ENCODE measurements around the gene SDC4. TPM values are rescaled to one million over a fixed set of nuclear protein-coding genes. Genes with fewer than 3 reads are reported as not detected.
A peak's percentile ranks its signal among the peaks of the same experiment; 100 is the strongest.

SDC4 gene
- total and polyA plus RNA-seq, 10 of the 15 experiments (the other 5 are each of a cell fraction or from before 2014, with no cell fraction given), result 0.52 to 11.3 (median 1.4) TPM

DNA sequence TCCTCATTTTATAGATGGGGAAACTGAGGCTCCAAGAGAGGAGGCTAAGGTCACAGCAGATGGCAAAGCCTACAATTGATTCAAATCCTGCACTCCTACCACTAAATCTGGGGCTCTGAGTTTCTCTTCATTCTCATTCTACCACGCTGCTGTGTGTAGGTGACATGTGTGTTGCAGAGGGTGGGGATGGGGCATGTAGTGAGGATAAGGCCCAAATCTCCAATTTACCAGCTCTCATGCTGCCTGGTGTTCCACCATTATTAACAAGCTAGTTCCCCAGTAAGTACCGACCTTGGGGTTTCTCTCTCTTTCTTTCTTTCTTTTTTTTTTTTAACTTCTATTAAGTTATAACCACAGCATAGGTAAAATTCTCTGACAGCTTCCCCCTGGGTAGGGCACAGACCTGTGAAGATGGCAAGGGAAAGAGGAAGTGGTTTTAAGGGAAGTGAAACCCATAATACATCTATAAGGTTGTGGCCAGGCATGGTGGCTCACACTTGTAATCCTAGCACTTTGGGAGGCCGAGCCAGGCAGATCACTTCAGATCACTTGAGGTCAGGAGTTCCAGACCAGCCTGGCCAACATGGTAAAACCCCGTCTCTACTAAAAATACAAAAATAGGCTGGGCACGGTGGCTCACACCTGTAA, 27.2 kb downstream of the SDC4 start (continued):
- TF ChIP-seq SKIL (IDR thresholded peaks at IDR 0.05; ENCODE audit: low read depth, poor library complexity, severe bottlenecking), result no peak
- TF ChIP-seq IKZF1 (conservative IDR thresholded peaks at IDR 0.05), result peak; percentile 71
- no peak for TF ChIP-seq JUNB (IDR thresholded peaks at IDR 0.05)
- TF ChIP-seq SMC3 (IDR thresholded peaks at IDR 0.05; ENCODE audit: borderline replicate concordance, low read length), result no peak
- no peak for TF ChIP-seq BRCA1 (IDR thresholded peaks at IDR 0.05; ENCODE audit: low read depth, low read length)
- TF ChIP-seq CBX3 (IDR thresholded peaks at IDR 0.05; ENCODE audit: borderline replicate concordance, low read depth), result no peak
- no peak for TF ChIP-seq RAD21 (IDR thresholded peaks at IDR 0.05; ENCODE audit: insufficient read depth, low read depth, low read length)
- no peak for TF ChIP-seq E2F4 (IDR thresholded peaks at IDR 0.05; ENCODE audit: low read depth, low read length)
- no peak for TF ChIP-seq PML (IDR thresholded peaks at IDR 0.05; ENCODE audit: low read length)
- TF ChIP-seq SREBF2 (IDR thresholded peaks at IDR 0.05; ENCODE audit: low read length), result no peak
- TF ChIP-seq EP300 (IDR thresholded peaks at IDR 0.05; ENCODE audit: borderline replicate concordance in 1 of 2, control insufficient read depth in 1 of 2, low read depth in 2 of 2, low read length in 2 of 2), result no peak
- TF ChIP-seq IKZF2 (IDR thresholded peaks at IDR 0.05), result peak; percentile 35 to 55; a peak in 3 of 4 replicates
- no peak for TF ChIP-seq CBFB (IDR thresholded peaks at IDR 0.05; ENCODE audit: low read depth)
- TF ChIP-seq MEF2B (IDR thresholded peaks at IDR 0.05; ENCODE audit: partially characterized antibody, poor library complexity, severe bottlenecking), result peak; percentile 15
- TF ChIP-seq RCOR1 (conservative IDR thresholded peaks at IDR 0.05; ENCODE audit: low read depth, low read length), result no peak
- no peak for TF ChIP-seq CEBPB (IDR thresholded peaks at IDR 0.05; ENCODE audit: borderline replicate concordance in 1 of 2, low read depth in 2 of 2, low read length in 2 of 2)
- TF ChIP-seq, protein P1, sequence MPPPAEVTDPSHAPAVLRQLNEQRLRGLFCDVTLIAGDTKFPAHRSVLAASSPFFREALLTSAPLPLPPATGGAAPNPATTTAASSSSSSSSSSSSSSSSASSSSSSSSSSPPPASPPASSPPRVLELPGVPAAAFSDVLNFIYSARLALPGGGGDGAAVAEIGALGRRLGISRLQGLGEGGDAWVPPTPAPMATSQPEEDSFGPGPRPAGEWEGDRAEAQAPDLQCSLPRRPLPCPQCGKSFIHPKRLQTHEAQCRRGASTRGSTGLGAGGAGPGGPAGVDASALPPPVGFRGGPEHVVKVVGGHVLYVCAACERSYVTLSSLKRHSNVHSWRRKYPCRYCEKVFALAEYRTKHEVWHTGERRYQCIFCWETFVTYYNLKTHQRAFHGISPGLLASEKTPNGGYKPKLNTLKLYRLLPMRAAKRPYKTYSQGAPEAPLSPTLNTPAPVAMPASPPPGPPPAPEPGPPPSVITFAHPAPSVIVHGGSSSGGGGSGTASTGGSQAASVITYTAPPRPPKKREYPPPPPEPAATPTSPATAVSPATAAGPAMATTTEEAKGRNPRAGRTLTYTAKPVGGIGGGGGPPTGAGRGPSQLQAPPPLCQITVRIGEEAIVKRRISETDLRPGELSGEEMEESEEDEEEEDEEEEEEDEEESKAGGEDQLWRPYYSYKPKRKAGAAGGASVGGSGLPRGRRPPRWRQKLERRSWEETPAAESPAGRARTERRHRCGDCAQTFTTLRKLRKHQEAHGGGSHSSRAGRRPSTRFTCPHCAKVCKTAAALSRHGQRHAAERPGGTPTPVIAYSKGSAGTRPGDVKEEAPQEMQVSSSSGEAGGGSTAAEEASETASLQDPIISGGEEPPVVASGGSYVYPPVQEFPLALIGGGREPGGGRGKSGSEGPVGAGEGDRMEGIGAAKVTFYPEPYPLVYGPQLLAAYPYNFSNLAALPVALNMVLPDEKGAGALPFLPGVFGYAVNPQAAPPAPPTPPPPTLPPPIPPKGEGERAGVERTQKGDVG (CRISPR knock-in tag; IDR thresholded peaks at IDR 0.05), result no peak
- no peak for TF ChIP-seq POU2F2 (IDR thresholded peaks at IDR 0.05; ENCODE audit: borderline replicate concordance, low read depth, low read length)
- TF ChIP-seq YBX1 (IDR thresholded peaks at IDR 0.05), result no peak
- no peak for TF ChIP-seq NFYB (IDR thresholded peaks at IDR 0.05; ENCODE audit: insufficient read depth, low read depth, low read length)
- no peak for TF ChIP-seq LARP7 (IDR thresholded peaks at IDR 0.05)
- TF ChIP-seq, protein P2, sequence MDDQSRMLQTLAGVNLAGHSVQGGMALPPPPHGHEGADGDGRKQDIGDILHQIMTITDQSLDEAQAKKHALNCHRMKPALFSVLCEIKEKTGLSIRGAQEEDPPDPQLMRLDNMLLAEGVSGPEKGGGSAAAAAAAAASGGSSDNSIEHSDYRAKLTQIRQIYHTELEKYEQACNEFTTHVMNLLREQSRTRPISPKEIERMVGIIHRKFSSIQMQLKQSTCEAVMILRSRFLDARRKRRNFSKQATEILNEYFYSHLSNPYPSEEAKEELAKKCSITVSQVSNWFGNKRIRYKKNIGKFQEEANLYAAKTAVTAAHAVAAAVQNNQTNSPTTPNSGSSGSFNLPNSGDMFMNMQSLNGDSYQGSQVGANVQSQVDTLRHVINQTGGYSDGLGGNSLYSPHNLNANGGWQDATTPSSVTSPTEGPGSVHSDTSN (IDR thresholded peaks at IDR 0.05; ENCODE audit: insufficient replicate concordance, low read depth, low read length), result no peak
- TF ChIP-seq BACH1 (IDR thresholded peaks at IDR 0.05; ENCODE audit: borderline replicate concordance), result no peak
- TF ChIP-seq CREB1 (IDR thresholded peaks at IDR 0.05; ENCODE audit: low read depth), result no peak

Measured in GM12878 (cell line).